HG03460 (cell line): ENCODE data around the gene GJE1.
"Not testable (repeated sequence)": the region's sequence is repeated elsewhere in the genome, so short reads cannot be mapped to it uniquely, and the experiment has no call there.

Source experiments
- ATAC-seq: cut with Tn5 transposase; IDR thresholded peaks from one replicate; pipeline ENCODE4 v1.9.1; 2021; ENCODE audit not compliant: unreplicated experiment

Gene GJE1, protein sequence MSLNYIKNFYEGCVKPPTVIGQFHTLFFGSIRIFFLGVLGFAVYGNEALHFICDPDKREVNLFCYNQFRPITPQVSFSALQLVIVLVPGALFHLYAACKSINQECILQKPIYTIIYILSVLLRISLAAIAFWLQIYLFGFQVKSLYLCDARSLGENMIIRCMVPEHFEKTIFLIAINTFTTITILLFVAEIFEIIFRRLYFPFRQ

DNA sequence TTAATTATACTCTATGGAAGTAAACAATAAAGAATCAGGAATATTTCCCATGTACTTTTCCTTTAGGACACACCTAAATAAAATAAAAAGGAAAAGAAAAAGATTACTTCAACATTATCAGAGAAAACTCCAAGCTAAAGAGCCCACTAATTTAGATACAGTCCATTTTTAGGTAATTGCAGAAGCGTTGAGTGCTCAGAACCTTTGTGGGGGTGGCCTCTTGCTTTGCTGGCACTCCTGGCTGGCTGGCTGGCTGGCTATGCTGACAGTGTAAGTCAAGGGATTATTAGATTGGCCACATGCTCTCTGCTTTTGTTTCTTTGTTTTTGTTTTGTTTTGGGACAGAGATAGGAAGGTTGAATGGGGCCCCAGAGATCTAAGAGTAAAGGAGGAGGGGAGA lies at the start of gene GJE1:
Gene GJE1 (plus strand): TSS at position 301 of the 400 bp plus-strand sequence. CDS start 234 bp downstream, outside the sequence.
- no peak for ATAC-seq

DNA sequence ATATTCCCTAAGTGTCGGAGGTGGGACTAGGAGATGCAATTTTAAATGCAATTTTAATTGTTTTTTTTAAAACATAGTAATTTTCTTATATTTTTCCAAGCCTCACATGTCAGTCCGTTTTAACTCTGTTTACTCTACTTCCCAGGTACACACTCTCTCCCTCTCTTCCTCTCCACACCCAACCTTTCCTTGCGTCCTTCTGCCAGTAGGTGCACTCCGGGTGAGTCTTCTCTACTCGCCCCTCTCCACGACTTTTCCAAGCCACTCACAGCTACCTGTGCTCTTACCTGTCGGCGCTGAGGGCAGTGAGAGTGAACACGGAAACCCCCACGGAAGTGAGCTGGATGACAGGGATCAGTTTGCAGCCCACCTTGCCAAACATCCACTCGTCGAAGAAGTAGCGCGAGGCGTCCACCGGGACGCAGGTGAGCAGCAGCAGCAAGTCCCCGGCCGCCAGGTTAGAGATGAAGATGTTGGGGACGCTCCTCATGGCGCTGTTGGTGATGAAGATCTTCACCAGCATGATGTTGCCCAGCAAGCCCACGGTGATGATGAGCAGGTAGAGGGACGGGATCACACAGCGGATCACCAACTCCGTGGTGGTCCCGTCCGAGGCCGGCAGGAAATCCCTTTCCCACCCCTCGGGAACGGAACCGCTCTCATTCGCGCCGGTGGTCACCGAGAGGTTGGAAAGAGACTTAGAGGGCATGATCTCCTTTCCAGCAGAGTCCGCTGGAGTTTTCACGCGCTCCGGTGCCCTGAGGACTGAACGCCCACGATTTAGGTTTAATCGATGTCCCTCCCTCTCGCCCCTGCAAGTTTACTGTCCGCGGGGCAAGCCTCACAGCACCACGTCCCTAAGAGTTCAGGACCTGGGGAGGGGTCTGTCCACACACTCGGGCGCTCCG lies 44.5 kb upstream of the GJE1 start:
- ATAC-seq, result no peak

DNA sequence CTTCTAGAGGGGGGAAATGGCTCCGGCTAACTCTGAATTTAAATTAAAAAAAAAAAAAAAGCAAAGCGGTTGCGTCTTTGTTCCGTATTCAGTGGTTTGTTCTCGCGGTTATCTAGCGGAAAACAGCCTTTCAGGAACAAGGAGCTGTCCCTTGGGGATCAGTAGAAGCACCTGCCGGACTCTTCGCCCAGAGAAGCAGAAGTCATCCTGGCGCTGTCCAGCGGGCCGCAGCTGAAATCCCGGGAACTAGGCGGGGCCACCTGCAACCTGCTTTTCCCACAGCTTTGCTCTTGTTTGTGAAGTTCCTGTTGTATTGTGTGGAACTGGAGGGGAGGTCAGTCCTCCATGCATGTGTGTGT lies 43.9 kb upstream of the GJE1 start:
- no peak for ATAC-seq

DNA sequence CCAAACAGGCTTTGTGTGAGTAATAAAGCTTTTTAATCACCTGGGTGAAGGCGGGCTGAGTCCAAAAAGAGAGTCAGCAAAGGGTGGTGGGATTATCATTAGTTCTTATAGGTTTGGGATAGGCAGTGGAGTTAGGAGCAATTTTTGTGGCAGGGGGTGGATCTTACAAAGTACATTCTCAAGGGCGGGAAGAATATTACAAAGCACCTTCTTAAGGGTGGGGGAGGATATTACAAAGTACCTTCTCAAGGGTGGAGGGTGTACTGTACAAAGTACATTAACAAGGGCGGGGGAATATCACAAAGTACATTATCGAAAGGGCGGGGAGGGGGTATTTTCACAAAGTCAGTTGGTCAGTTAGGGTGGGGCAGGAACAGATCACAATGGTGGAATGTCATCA lies 27.9 kb upstream of the GJE1 start:
- not testable (repeated sequence) for ATAC-seq

DNA sequence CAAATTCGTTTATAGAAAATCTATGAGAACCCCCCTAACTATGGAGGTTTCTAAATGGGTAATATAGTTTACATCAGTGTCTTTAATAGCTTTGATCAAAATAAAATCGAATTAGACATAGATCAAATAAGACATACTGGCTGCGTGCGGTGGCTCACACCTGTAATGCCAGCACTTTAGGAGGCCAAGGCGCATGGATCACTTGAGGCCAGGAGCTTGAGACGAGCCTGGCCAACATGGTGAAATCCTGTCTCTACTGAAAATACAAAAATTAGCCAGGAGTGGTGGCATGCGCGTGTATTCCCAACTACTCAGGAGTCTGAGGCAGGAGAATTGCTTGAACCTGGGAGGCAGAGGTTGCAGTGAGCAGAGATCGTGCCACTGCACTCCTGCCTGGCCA lies 21.9 kb upstream of the GJE1 start:
- ATAC-seq, result not testable (repeated sequence)

DNA sequence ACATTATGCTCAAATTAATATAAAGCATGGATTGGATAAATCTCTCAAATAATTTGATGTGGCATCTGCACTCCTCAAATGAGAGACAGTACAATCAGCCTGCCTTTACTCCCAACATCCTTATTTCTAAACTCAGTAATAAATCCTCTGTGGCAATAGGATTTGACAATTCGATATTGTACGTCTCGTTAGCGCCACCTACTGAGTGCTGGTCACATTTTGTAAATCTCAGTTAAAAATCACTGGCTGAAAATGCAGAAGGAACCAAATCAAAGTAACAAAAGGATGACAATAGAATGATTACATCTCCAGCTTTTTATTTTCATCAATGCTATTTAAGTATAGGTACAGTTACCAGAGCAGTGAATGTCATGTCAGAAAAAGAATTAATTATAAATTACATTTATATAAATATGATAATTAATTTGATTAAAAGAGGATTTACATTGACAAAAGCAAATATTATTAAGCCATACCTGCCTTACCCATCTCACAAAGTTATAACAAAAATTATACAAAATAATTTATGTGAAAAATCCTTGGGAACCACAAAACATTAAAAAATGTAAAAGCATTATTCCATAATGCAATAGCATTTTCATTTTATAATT lies 20.2 kb upstream of the GJE1 start:
- ATAC-seq, result no peak

DNA sequence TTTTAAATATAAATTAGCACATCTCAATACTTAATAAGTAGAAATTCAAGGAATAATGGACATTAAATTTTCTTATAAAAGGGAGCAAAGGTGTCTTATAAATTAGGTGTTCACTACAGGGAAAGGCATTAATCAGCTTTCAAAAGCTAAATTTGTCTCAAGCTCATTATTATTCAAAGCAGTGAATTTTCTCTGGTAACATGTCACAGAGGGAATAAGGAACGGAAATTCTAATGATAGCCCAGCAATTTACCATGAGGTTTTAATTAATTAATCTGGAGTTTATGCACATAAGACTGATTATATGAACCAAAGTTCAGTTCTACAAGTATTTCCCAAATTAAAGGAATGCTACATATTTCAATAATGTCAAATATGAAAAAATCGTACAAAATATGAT lies 15.4 kb upstream of the GJE1 start:
- no peak for ATAC-seq

DNA sequence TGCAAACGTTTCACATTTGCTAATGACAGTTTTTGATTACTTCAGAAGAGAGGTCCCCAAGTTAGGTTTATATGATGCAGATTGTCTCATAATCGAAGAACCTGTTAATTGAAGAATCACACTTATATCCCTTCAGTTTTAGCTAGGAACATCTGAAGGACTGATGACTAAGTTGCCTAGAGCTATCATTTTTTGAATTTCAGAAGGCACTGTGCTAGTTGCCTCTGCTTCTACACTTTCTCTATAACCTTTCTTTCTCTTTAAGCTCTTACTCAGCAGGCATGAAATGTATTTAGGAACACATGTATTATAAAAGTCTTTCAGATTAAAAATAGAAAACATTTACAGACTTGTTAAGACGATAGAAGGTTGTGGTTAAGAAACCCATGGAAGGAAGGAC lies 14.4 kb upstream of the GJE1 start:
- ATAC-seq, result no peak

DNA sequence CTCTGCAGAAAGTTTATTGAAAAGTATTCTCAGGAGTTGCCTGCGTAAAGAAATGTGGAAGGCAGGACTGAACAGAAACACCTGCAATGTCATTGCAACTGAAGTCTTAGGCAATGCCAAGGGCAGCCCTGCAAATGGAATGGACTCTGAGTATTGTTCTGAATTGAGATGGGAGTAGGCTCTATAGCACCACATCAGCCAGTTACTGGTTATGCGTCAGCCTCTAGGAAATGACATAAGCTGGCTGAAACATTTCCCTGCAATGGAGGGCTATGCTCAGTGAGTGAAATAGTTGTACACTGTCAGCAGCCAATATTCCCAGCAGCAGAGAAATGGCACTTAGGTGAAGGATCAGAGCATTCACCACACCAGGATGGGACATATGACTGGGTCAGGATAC lies 13.8 kb upstream of the GJE1 start:
- ATAC-seq, result no peak

DNA sequence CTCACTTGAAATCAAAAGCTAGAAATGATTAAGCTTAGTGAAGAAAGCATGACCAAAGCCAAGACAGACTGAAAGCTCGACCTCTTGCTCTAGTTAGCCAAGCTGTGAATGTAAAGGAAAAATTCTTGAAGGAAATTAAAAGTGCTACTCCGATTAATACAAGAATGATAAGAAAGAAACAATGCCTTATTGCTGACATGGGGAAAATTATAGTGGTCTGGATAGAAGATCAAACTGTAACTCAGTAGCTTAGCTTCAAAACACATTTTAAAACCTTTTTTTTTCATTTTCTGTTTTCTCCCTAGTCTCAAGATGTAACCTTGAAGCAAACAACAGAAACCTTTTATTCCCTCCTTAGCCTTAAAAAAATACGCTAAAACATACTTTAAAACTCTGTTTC lies 11.4 kb upstream of the GJE1 start:
- ATAC-seq, result no peak

DNA sequence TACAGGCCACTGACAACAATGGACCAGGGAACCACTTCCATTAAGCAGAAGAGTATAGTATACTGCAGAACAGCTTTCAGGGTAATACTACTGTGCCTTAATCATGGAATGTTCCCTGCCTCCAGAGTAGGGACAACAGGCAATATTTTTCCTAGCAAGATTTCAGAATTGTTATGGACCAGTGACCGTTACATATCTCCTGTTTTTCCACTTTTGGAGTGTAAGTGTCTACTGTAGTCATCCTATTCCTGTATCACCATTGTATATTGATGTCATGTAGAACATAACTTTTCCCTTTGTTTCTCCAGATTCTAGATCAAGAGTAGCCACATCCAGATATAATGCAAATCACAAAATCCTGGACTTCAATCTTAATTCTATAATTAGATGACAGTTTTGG lies 1.9 kb upstream of the GJE1 start:
- no peak for ATAC-seq

DNA sequence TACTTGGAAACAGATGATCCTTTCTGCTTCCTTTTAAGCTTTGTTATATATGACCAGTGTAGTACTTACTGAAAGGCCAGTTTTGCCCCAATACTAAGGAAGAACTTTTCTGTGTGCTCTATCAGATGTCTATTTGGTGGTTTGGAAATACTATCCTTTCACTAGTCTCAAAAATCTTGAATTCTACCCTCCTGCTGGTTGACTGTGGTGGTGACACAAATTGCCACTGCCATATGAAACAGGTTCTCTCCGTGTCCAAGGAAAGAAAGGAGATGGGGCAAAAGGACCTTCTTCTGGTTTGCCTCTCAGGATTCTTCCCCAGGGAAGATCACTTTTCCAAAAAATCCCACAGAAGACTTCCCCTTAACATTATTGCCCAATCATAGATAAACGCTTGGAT lies 6.2 kb downstream of the GJE1 start:
- no peak for ATAC-seq

DNA sequence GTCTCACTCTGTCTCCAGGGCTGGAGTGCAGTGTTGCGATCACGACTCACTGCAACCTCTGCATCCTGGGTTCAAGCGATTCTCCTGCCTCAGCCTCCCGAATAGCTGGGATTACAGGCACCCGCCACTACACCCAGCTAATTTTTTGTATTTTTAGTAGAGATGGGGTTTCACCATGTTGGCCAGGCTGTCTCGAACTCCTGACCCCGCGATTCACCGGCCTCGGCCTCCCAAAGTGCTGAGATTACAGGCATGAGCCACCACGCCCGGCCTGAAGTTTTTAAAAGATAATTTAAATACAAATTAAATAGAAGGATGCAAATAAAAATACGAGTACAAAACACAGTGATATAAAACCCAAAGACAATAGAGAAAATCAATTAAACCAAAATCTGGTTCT lies 8.8 kb downstream of the GJE1 start:
- ATAC-seq, result not testable (repeated sequence)

DNA sequence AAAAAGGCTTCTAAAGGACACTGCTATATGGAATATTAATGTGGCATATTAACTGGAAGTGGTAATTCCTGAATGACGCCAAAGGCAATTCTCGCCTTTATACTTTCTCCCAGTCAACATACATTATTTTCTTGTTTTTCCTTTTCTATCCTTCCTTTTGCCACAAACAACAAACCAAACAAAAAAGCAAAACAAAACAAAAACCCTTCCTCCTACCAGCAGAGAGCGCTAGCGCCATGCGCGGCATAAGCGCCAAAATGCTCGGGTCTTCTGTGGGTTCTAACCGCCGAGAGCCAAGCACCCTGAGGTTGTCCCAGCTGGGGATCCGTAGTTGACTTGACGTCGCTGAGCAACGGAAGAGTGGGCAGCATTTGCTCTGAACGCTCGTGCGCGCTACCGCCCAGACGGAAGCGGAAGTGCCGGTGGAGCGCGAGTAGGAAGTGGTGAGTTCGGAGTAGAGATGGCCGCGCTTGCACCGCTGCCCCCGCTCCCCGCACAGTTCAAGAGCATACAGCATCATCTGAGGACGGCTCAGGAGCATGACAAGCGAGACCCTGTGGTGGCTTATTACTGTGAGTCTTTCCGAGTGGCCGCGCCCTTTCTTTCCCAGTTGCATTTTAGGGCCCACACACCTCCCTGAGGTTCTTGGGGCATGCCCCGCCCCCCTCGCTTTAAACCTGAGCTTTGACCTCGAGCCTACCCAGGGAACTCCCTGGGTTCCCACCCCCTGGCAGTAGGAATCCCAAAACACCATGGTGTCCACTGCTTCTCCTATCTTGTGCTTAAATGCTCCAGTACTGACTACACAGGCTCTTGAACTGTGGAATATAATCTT lies 14.3 kb downstream of the GJE1 start, which contains the start of the genes NMBR and VTA1:
Gene NMBR (minus strand): TSS at position 295 of the 835 bp plus-strand sequence. CDS start 58,464 bp downstream, outside the sequence.
Gene VTA1 (plus strand): TSS at position 436 of the 835 bp plus-strand sequence. CDS start 25 bp downstream, at position 461.
- ATAC-seq, result peak; percentile 99

DNA sequence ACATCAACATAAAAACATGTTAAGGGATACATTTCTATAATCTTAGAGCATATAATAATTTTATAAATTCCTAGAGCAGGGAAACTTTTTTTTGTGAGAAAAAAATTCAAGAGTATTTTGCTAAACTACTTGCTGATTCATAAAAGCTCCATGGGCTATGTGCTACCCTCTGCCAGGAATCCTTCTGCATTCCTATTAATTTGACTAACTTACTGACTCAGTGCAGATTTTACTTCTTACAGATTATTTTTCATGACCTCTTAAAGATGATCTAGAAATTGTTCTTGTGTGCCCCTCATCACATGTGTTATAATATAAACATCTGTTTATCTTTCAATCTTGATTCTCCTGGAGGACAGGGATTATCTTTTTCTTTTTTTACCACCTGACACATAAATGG lies 20.0 kb downstream of the GJE1 start:
- ATAC-seq, result no peak

DNA sequence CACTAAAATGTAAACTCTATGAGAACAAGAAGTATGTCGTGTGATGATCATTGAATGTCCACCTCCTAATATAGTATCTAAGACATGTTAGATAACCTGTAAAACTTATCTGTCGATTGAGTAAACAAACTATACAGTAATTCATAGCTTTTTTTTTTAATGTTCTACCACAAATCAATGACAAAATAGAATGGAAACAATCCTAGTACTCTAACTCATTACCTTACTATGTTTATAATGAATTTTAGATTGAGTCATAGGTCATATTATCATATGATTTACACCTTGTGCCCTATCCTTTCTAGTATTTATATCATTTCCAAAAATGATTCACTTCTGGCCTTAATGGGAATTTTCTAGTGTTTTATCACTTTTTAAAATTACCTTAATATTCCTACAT lies 20.5 kb downstream of the GJE1 start:
- ATAC-seq, result no peak

DNA sequence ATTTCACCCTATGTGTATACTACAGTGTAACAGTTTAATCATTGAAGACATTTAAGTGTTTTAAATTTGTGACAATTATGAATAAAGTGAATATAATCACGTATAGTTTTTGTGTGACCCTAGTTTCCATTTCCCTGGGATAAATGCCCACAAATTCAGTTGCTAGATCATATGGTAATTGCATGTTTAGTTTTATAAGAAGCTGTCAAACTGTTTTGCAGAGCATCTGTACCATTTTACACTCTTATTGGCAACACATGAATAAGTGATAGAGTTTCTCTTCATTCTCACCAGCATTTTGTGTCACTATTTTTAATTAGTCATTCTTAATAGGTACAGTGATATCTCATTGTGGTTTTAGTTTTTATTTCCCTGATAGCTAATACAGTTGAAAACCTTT lies 21.6 kb downstream of the GJE1 start:
- ATAC-seq, result no peak

DNA sequence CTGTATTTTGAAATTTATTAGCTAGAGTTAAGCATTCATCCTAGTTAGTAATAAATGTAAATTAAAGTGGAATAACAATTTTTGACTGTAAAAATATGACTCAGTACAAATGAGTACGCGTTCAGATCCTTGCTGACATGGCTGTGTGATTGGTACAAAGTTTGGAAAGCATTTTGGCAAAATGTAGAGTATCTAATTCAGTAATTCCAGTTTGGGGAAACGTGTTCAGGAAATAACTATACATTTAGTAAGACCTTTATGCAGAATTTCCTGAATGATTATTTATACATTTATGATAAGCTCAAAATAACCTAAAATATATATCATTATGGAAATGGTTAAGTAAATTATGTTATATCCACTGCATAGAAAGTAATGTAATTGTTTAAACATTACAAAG lies 22.4 kb downstream of the GJE1 start:
- ATAC-seq, result no peak

DNA sequence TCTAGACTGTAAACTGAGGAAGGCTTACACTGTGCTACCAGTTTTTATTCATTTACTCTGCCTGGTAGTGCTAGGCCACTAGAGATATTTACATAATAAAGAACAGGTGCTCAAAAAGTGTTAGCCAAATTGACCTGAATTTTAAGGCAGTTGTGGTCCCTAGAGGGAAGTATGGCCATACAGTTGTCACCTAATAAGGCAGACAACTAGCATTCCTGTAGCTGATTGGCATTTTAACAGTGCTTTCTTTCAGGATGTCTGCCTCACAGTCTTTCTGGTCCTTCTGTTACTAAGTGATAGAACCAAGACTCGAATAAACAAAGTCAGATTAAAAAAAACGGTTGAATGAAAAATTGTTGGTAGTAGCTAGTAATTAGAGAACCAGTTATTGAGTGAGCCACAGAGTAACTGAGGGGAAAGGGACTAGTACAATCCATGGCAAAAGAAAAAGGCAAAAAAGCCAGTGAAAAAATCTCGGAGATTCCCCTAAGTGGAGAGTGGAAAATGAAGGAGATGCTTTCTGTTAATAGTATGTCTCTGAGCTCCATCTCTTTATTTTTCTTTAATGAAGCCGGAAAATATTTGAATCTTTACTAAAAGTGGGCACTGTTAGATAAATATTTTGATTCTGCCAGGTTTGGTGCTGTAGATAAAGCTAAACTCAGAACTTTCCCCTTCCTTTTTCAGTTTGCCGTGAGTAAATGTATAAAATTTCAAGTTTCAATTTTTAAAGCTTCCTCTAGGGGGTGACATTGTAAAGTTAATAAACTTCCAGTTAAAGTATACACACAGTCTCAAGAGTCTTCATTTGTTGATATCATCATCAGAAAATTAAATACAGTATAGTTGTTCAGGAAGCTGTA lies 23.4 kb downstream of the GJE1 start:
- ATAC-seq, result peak; percentile 66

DNA sequence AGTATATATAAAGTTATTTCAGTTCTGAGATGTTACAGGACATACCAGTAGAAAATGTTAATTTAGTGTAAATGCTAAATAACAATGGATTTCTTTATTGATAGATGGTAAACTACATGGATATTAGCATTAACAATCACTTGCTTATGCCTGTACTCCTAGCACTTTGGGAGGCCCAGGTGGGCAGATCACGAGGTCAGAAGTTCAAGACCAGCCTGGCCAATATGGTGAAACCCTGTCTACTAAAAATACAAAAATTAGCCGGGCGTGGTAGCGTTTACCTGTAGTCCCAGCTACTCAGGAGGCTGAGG lies 24.0 kb downstream of the GJE1 start:
- ATAC-seq, result not testable (repeated sequence)
